ENCODE measurements around the gene SLC26A1.

DNA sequence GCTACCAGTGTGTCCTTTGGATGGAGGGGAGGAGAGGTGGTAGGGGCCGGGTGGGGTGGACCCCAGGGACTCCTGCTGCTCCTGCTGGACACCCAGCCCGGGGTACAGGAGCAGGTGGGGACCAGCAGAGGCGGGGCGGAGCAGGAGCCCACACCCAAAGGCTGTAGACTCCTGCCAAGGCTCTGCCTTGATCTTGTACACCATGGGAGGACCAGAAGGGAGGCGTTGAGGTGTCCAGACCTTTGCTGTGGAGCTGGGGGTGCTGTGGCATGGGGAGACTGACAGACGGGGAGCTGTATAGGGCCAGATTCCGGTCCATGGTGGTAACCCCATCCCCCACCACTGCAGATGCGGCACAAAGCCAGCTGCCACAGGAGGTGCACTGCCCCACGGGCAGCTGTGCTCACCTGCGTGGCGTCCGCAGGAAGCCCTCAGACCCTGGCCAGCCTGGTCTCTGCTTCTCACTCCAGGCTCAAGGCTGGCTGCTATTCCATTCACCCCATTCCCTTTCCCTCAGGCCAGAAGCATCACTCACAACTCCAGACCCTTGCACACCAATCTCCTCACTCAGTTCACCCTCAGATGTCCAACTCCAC lies 5.0 kb upstream of the SLC26A1 start:
- TF ChIP-seq POLR2A (IDR thresholded peaks at IDR 0.05), result no peak
- TF ChIP-seq, protein P1, sequence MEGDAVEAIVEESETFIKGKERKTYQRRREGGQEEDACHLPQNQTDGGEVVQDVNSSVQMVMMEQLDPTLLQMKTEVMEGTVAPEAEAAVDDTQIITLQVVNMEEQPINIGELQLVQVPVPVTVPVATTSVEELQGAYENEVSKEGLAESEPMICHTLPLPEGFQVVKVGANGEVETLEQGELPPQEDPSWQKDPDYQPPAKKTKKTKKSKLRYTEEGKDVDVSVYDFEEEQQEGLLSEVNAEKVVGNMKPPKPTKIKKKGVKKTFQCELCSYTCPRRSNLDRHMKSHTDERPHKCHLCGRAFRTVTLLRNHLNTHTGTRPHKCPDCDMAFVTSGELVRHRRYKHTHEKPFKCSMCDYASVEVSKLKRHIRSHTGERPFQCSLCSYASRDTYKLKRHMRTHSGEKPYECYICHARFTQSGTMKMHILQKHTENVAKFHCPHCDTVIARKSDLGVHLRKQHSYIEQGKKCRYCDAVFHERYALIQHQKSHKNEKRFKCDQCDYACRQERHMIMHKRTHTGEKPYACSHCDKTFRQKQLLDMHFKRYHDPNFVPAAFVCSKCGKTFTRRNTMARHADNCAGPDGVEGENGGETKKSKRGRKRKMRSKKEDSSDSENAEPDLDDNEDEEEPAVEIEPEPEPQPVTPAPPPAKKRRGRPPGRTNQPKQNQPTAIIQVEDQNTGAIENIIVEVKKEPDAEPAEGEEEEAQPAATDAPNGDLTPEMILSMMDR (IDR thresholded peaks at IDR 0.05), result no peak
